GM12875 (cell line): ENCODE measurements around the gene CDCA3.

Source experiments
- H3K4me3 ChIP-seq: one replicate; pipeline ENCODE4 v1.5.1; 2011; ENCODE audit warnings: low read depth, low read length, control low read depth
- TF ChIP-seq, protein P1 (sequence below): IDR thresholded peaks from 2 replicates; pipeline ENCODE4 v1.5.1; 2011; ENCODE audit warnings: low read depth, mild to moderate bottlenecking, control low read depth, inconsistent platforms, low read length, moderate library complexity, borderline replicate concordance; ENCODE audit not compliant: insufficient read depth

The CDCA3 gene

DNA sequence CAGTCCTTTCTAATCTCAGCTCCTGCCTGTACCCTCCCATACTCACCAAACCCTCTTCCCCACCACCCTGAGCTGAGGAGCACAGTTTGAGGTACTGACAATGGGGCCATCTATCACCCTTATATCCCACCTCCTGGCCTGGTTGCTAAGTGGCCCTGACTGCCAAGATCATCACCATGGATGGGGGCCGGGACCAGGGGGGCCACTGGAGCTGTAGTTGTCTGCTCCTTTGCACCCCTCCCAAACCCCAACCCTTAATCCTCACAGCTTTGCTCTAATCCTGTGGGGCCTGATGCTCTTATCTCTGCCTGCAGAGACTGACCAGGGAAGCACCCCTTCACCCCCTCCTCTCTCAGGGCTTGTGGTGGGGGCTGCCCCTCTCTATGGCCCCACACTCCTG, 10.8 kb downstream of the CDCA3 start:
- H3K4me3 ChIP-seq, result no peak overlapping the region
- TF ChIP-seq, protein P1, sequence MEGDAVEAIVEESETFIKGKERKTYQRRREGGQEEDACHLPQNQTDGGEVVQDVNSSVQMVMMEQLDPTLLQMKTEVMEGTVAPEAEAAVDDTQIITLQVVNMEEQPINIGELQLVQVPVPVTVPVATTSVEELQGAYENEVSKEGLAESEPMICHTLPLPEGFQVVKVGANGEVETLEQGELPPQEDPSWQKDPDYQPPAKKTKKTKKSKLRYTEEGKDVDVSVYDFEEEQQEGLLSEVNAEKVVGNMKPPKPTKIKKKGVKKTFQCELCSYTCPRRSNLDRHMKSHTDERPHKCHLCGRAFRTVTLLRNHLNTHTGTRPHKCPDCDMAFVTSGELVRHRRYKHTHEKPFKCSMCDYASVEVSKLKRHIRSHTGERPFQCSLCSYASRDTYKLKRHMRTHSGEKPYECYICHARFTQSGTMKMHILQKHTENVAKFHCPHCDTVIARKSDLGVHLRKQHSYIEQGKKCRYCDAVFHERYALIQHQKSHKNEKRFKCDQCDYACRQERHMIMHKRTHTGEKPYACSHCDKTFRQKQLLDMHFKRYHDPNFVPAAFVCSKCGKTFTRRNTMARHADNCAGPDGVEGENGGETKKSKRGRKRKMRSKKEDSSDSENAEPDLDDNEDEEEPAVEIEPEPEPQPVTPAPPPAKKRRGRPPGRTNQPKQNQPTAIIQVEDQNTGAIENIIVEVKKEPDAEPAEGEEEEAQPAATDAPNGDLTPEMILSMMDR, result no peak

DNA sequence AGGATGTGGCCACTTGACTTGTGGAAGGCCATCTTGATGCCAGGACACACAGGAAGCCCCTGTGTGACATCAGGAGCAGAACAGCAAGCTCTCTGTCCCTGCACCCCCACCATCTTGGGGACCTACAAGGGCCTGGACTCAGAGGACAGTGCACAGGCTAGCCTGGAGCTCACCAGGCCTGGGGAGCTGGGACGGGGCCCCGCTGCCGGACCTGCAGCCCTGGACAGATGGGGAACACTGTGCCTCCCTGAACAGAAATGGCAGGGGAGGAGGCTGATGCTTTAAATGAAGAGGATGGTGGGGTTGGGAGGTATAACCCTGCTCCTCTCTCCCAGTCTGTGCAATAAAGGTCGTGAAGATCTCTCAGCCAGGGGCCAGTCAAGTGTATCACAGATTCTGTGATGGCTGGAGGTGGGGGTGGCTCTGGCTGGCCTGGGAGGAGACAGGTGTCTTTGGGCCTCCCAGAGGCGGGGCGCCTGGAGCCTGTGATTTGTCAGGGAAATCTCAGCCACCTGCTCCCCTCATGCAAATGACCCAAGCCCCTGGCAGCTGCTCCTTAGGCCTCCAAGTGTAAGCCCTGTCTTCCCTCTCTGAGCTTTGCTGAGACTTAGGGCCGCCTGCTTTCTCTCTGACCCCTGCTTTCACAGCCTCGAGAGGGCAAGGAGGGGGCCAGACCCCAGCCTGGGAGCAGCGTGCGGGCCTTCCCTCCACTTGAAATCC, 11.4 kb downstream of the CDCA3 start:
- TF ChIP-seq, protein P1, result no peak
- H3K4me3 ChIP-seq, result no peak overlapping the region

DNA sequence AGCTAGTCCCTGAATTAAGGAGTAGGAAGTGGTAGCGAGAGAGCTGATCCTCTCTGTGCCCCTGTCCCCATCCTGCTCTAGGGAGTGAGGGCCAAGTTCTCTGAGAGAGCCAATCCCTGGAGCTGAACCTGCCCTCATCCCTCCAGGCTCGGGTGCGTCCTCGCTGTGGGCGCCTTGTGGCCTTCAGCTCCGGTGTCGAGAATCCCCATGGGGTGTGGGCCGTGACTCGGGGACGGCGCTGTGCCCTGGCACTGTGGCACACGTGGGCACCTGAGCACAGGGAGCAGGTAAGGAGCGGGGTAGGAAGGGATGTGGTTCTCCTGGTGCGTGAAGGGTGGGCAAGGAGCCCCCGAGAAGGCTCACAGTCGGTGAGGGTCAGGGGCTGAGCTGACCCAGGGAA, 12.2 kb downstream of the CDCA3 start:
- H3K4me3 ChIP-seq, result no peak overlapping the region
- TF ChIP-seq, protein P1, result no peak

DNA sequence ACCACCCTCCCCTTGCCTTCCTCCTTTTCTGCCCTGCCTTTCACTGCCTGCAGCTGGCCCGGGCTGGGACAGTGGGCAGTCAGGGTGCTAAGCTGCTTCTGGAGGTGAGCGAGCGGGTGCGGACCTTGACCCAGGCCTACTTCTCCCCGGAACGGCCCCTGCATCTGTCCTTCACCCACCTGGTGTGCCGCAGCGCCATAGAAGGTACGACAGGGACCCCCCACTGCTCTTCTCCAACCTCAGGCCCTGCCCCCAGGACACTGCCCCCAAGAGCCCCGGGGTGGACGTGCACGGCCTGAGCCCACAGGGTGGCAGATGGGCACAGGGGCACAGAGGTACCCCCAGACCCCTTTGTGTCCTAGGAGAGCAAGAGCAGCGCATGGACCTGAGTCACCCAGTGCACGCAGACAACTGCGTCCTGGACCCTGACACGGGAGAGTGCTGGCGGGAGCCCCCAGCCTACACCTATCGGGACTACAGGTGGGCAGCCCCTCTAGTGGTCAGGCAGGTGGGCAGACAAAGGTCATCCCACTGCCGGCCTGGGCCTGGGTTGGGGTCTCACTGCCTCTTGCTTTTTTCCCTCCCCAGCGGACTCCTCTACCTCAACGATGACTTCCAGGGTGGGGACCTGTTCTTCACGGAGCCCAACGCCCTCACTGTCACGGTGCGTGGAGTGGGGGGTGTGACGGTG, 13.6 kb downstream of the CDCA3 start:
- TF ChIP-seq, protein P1, result no peak

DNA sequence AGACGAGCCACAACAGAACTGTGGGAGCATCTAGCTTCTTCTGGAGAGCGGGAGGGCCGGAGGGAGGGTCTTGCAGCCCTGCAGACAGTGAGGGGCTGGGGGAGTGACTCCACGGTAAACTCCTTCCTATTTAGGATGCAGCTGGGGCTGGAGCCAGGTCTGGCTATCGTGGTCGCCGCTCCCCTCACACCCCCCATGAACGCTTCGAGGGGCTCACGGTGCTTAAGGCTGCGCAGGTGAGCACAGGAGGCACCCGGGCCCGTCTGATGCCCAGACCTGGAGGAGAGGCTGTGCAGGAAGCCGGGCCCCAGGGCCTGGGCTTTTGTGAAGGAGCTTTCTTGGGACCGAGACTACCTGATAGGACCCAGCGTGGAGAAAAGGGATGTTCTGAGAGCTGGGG, 14.2 kb downstream of the CDCA3 start:
- TF ChIP-seq, protein P1, result no peak
- no peak overlapping the region for H3K4me3 ChIP-seq

More for the DNA sequence above, 13.6 kb downstream of the CDCA3 start:
- no peak overlapping the region for H3K4me3 ChIP-seq

DNA sequence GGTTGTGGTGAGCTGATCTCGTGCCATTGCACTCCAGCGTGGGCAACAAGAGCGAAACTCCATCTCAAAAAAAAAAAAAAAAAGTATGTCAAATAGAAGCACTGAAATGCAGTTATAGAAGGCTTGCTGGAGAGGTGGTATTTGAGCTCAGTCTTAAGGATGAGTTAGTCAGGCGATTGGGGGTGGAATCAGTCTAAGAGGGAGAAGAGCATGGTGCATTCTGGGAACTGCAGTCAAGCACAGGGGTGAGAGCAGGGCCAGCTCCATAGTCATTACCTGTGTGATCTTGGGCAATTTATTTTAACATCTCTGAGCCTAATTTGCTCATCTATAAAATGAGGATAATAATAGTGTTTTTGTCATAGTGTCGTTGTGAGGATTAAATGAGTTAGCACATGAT, 16.2 kb downstream of the CDCA3 start:
- H3K4me3 ChIP-seq, result no peak overlapping the region
- TF ChIP-seq, protein P1, result no peak

DNA sequence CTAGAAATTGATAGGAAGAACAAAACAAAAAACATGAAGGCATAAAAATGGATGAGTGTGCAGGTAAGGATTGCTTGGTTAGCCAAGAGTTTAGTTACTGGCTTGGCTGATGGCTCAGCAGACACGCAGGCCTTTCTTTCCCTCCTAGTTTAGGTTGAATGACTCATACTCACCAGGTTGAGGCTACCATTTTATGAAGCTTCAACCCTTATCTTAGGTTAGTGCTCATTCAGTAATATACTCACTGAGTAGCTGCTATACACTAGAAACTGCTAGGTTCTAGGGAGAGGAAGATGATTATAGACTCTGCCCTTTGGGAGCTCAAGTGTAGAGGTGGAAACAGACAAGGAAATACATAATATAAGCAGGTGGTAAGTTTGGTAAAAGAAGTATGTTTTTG, 16.8 kb downstream of the CDCA3 start:
- H3K4me3 ChIP-seq, result no peak overlapping the region
- TF ChIP-seq, protein P1, result no peak
